ENCODE results near the gene GALNT2.

The GALNT2 gene

DNA sequence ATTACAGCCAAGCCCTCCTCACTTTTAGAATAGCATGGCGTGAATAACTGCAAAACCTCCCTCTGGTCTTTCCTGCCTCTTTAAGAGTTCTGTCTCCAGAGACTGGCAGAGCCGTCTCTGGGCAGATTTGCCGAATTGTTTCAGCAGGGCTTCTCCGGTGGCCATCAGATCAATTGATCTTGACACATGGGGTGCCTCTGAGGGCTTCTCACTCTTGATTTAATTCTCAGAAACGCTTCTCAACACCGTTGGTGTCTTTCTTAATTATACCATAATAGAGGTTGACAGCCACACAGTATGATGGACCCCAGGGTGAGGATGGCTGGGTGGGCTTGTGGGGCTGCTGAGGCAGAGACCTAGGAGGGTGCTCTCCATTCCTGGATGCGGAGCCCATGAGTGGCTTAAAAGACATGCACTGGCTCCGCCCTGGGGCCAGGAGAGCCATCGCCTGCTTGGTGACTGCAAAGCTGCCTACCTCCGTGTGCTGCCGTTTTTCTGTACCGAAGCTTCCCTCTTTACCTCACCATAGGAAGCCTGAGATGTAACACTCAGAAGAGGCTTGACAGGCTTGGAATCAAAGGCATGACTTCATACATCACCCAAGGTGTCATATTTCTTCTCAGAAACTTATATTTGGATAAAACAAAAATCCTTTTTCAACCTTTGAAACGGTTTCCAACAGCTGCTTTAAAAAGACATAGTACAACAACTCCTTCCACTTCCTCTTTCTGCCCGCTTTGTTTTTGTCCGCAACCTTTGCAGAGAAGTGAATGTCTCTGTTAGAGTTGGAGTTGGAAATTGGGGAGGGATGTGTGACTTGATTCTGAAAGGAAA lies 82.9 kb downstream of the GALNT2 start:
- no peak for DNase-seq

DNA sequence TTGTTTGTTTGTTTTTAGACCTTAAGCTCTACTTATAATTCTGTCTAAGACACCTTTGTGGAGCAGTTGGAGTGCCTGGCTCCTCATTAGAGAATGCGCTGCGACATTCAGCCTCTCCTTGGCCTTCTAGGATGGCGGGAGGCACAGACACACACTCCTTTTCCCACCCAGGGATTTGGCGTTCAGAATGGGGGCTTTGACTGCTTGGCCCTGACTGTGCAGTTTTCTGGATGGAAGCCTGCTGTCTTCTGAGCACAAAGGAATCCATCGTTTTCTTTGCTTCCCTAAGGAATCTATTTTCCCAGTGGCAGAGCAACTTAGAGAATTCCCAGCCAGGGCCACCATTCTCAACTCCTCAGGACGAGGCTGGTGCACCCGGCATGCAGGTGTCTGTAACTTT lies 83.6 kb downstream of the GALNT2 start:
- no peak for DNase-seq

DNA sequence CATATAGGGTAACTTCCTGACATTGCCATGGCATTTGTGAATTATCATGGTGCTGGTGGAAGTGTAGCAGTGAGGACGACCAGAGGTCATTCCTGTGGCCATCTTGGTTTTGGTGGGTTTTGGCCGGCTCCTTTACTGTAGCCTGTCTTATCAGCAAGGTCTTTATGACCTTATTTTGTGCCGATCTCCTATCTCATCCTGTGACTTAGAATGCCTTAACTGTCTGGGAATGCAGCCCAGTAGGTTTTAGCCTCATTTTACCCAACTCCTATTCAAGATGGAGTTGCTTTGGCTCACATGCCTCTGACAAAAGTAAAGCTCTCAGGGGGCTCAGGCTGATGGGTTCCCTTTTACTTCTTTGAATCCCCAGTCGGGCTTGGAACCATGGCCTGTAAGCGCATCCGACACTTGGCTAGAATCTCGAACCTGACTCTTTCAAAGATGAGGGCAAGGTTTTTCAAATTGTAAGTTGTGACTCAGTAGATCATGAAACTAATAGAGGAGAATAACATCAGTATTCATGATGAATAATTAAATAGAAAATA lies 85.0 kb downstream of the GALNT2 start:
- no peak for DNase-seq

DNA sequence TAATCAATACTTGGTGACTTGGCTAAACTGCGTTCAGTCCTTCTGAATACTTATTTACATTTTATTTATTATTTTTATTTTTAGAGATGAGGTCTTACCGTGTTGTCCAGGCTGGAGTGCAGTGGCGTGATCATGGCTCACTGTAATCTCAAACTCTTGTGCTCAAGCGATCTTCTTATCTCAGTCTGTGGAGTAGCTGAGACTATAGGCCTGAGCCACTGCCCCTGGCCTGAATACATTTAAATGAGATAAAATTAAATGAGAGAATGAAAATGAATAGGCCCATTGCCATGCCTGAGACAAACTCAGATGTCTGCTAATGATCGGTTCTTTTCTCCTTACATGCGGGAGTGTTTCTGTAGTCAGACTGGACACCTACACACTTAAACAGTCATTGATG lies 86.0 kb downstream of the GALNT2 start:
- DNase-seq = no peak

DNA sequence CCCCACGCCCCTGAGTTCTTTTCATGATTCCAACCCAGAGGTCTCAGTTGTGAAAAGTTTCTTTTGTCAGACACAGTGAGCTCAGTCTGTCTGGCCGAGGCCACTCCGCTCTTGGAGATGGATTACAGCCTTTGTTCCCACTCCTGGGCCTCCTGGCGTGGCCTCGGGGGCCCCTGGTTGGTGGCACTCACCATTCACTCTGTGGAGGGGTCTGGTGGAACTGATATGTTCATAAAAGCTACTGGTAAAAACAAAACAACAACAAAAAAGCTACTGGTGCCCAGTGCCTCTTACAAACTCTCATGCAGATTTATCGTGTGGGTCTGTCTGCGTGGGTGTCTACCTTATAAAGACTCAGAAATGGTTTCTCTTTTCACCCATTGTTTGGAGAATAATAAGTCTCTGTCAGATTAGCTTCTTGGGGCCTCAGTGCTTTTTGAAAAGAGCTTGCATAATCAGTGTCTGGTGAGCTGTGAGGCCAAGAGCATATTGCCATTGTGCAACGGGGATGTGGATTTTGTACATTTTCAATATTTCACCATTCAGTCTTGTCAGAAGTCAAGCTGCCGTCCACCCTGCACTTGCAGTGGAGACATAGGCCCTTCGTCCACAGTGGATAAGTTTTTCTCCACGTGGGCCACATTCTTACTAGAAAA lies 86.7 kb downstream of the GALNT2 start:
- DNase-seq = no peak

DNA sequence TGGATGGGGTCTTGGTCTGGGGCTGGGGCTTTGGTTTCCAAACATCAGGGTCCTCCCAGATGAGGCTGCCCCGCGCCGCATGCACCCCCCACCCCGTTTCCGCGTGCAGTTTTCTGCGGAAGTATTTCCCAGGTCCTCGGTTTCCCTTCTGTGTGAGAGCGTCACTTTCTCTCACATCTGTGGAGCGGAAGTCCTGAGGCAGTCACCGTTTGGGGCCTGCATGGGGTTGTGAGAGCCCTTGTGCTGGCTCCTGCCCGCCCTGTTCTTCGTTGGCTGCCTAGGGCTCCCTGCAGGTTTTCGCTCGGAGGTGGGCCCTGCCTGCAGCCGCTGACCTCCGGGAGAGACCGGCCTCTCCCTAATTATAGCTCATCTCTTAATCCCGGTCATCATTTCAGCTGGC lies 88.0 kb downstream of the GALNT2 start:
- DNase-seq = no peak

DNA sequence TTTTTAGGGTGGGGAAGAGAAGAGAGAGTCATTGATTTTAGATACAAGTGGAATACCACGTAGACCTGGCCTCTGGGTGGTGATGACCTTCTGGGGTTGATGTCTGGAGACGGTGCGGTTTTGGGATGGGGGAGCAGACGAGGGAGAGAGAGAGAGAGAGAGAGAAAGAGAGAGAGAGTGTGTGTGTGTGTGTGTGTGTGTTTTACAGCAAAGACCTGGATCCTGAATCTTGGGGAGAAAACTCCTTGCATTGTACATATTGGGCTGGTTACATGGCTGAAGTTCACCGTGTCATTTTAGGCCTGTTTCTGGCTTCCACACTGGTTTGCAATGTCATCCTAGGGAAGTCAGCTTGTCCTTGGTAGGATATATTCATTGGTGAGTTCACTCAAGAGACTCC lies 89.0 kb downstream of the GALNT2 start:
- DNase-seq = no peak

DNA sequence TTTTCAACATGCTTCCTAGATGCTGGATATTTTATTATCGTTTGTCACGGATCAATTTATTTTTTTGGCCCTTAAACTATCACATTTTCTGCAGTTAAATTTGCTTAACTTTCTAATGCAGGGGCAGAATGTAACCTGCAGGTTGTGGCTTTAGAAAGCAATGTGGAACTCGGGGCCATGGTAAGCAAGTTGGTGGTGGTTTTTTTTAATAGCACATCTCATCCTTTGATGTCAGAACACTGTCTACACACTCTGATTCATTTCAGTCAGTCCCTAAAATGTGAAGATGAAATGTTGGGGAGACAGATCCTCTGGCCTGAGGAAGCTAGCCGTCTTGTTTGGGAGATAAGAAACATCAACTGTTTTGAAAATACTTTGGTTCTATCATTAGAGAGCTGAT lies 89.5 kb downstream of the GALNT2 start:
- DNase-seq = no peak

DNA sequence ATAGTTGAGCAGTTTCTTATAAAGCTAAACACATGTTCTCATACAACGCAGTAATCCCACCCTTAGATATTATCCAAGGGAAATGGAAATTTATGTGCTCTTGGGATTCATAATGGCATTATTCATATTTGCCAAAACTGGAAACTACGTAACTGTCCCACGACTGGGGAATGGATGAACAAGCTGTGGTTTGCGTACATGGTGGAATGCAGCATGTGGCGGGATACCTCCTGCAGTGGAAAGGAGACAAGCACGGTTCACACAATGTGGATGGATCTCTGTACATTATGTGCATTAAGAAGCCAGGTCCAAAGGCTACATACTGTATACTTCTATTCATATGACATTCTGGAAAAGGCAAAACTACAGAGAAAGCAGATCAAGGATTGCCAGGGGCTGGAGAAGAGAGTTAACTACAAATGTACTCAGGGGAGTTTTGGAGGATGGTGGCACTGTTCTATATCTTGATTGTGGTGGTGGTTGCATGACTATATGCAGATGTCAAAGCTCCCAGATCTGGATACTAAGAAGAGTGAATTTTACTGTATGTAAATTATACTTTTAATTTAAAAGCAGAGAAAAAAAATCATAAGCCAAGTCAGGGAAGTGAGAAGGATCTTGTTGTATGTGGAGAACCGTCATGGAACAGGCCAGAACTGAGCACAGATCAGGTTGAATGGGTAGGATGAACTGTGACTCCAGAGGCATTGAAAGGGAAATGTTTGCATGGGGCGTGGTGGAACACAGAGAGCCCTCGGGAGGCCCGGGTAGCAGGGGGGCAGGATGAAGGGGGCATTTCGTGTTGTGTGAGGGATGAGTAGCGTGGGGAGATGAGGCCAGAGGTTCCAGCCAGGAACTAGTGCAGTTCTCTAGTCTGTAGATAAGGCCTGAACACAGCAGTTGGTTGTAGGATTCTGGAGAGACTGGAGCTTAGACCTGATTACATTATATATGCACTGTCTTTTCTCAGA lies 90.7 kb downstream of the GALNT2 start:
- no peak for DNase-seq

DNA sequence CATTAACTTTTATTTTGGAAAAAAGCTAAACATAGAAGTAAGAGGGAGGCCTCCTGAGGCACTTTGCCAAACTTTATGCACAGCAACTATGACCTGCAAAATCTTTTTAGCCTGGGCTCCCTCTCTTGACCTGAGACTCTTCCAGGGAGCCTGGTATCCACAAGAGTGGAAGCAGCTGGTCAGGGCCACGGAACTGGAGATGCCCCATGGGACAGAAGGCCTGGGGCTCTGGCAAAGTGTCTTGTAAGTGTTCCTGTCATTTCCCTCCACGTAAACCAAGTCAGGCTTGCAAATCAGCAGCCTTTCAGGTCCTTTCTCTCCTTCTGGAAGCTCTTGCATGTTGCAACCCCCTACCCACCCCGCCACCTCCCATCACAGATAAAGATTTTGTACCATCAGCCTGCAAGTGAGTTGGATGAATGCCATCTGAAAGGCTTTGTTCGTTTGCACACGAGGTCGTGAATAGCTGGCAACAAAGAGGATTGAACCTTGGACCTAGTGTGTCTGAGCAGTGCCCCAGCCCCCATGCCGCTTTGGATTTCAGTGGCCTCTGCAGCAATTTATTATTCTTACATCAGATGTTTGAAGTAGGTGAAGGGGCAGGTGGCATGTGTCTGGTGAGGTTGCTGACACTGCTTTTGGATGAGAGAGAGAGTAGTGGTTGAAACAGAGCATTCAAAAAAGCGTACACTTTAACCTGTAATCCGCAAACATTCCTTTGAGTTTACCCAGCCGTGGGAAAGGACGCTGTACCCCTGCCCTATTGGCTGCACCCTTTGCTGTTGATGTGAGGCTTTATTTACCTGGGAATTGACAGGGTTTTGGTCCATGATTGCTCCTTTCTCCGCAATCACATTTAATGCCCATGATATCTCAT lies 91.6 kb downstream of the GALNT2 start:
- DNase-seq = no peak

DNA sequence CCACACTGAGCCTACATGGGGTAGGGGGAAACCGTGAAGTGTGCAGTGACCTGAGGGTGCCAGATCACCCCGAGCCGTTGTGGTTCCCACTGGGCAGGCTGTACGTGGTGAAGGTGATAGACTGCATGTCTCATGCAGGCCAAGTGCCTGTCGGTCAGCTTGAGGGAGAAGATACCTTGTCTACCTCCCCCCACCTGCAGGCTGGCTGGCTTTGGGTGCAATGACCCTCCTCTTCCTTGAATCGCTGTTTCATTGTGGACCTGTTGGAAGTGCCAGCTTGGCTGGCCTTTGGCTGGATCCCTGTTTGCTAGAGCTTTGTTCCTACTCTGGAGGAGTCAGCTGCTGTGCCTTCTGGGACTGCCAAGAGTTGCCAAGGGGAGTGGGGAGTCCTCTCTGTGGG lies 92.5 kb downstream of the GALNT2 start:
- DNase-seq = no peak

DNA sequence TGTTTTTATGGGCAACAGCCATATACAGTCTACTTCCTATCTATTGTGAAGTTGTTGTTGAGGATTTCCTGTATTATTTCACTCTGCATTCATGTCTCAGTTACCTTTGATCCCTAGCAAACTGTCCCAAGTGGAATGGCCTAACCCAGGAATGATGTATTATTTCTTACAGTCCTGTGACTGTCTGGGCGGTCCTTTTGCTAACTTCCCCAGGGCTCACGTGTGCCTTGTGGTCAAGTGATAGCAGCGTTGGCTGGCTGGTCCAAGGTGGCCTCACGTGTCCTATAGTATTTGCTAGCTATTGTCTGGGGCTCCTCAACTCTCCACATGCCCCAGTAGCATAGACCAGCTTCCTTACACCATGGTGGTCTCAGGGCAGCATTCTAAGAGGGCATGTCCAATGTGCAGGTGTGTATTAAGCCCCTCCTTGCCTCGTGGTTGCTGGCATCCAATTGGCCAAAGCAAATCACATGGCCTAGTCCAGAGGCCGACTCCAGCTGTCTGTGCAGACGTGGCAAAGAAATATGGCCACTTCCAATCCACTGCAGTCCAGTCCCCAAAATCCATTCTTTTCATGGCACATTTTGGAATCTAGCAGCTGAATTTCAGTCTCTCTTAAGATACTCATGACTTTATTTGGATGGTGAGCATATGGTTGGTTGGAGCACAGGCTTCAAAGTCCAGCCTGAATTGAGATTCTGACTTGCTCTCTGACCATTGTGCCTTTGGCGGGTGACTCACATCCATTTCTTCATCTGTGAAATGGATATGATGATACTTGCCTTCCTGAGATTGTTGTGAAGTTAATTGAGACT lies 94.1 kb downstream of the GALNT2 start:
- DNase-seq = no peak

DNA sequence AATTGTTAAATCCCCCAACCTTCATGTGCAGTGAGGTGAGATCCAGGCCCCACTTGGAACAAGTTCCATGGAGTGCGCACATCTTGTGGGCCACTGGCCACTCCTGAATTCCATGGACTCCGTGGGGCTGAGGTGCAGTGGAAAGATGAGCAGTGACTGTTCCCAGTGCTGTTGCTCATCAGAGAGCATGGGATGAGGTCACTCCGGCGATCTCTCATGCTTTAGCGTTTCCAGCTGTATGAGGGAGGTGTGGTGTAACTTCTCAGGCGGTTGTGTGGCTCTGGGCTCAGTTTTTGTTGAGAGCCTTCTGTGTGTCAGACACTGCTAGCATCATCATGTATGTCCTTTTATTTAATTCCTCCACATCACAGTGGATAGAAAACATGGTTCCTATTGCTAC lies 96.2 kb downstream of the GALNT2 start:
- DNase-seq = no peak

DNA sequence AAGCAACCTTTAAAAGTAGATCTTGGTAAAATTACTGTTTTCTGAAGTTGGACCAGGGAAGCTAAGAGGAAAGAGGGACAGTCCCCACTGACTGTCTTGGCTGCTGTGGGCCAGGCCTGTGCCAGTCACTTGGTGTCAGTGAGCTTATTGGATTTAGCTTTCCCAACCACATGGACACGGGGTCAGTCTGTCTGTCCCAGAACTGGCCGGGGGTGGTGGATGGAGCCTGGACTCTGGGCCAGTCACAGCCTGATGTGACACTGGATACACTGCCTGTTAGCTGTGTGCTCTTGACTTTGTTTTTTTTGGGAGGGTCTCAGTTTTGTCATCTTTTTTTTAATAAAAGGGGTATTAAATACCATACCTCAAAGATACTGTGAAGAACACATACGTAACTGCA lies 96.7 kb downstream of the GALNT2 start:
- DNase-seq = no peak

DNA sequence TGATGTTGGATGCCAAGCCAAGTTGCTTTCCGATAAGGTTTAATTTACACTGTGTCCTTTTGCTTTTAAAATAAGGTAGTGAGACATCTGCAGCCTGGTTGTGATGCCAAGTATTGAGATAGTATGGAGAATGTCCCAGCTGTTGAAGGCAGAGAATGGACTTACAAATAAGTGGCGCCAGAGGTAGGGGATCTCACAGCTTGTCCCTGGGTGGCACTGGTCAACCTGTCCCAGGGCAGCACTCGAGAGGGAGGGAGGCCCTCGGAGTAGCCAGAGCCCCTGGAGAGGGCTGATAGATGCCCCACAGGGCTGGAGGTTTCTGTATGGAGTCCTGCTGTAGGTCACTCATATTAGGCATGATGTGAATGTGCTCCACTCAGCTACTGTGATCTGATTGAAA lies 98.5 kb downstream of the GALNT2 start:
- DNase-seq = no peak

DNA sequence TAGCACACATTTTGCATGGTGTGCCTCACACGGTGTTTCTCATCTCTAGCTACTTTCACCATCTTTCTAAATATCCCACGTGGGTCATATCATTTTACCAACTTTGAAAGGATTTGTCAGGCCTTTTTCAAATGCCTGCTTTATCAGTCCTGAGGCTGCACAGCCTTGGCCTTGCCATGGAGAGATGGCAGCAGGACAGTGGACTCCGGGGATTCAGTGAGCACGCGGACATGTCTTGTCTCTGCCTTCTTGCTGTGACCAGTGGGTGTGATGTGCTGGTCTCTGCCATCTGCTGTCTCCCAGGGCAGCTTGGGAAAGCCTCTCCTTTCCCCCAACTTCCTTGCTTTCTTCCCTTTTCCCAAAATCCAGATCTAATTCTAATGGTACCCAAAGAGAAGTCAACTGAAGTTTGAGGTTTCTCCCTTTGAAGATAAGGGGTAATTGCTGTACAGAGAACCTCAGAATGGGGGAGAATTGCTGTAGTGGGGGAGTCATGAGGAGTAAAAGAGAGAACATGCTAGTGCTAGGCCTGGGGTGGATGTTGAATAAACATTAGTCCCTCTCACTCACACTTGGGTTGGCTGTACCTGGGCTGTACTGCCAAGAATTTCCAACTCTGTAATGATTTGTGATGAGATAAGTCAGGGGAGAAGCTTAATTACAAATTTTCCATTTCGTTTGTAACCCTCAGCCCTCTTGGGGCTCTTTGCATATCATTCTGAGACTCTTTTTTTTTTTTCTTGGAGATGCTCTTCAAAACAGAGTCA lies 99.5 kb downstream of the GALNT2 start:
- DNase-seq = no peak

DNA sequence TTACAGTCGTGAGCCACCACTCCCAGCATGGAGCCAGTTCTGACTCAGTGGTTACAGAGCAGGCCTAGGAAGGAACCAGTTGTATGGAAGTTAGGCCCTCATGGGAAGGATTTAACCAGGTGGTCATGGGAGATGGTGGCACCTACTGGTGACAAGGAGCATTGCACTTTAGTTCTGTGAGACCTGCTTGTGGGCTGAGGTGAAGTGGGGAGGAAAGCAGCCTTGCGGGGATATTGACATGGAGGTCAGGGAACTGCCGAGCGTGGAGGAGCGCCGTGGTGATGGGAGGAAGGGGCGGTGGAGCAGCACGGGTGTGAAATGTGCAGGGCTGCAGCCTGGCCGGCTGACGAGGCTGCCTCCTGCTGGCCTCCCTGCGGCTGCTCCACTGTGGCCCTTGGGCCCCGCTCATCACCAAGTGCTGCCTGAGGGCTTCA lies 100.4 kb downstream of the GALNT2 start:
- DNase-seq = peak; percentile 57

DNA sequence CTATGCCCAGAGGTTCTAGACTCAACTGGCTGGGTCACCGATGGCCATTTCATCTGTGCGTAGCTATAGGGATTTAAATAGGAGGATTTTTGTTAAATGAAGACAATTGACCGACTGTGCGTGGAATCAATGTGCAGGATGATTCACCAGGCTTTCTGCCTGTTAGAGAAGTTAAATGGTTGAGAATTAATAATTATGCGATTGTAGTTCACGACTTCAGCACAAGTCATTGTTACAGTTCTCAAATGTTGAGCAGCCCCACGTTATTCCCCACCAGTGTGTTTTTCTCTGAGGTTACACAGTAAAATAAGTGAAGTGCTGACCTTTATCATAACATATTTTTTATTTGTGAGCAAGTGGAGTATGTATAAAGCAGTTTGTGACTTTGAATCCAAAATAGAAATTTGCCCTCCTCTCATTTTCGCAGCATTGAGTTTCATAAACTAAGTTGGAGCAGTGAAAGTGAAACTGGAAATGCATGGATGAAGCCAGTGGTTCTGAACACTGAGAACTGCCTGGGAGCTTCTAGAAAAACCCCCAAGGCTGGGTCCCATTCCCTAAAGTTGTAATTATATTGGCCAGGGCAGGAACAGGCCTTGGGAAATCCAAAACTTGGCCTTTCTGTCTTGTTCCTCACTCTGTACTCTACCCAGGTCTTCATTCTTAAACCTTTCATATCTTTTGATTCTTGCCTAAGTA lies 102.6 kb downstream of the GALNT2 start:
- DNase-seq = no peak

DNA sequence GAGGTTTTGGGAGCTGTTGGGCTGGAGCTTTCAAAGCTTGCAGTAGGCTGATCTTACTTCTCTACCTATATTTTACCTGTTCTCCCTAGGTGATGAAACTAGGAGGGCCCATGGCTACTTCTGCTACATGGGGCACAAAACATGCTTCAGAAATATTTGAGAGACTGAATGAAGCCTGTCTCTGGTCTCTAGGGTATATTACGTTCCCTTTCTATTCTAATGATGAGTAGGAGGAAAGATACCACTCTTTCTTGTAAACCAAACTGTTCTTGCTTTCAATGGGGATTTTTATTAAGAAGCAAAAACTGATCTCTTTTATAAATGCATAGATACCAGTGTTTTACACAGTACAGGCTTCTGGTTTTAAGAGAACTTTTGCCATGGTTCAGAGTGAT lies 103.1 kb downstream of the GALNT2 start:
- DNase-seq = no peak

DNA sequence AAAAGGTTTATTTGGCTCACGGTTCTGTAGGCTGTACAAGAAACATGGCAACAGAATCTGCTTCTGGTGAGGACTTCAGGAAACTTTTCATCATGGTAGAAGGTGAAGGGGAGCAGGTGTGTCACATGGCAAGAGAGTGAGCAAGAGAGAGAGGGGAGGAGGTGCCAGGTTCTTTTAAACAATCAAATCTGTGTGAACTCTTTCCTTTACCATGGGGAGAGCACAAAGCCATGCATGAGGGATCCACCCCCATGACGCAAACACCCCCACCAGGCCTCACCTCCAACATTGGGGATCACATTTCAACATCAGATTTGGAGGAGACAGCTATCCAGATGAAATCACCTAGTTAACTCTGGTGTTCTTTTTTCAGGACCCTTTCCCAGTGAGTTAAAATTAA lies 103.6 kb downstream of the GALNT2 start:
- DNase-seq = no peak
